Type B pancreatic cell (in vitro differentiated cells): Measurements from ENCODE around the gene MRE11. TPM values are rescaled to one million over a fixed set of nuclear protein-coding genes. Genes with fewer than 3 reads are reported as not detected.

Source experiments
- DNase-seq: peaks from one replicate; pipeline ENCODE4 v3.0.0; 2021; ENCODE audit warnings: mixed read lengths; ENCODE audit not compliant: unreplicated experiment; ENCODE audit errors: extremely low spot score
- H3K27ac Mint-ChIP-seq: 2 replicates; pipeline ENCODE4 v1.8.0; 2021; ENCODE audit warnings: mild to moderate bottlenecking, mixed read lengths
- H3K27me3 Mint-ChIP-seq: 2 replicates; pipeline ENCODE4 v1.8.0; 2021; ENCODE audit warnings: mixed read lengths
- H3K36me3 Mint-ChIP-seq: 2 replicates; pipeline ENCODE4 v1.8.0; 2021; ENCODE audit warnings: mixed read lengths
- H3K4me1 Mint-ChIP-seq: one replicate; pipeline ENCODE4 v1.8.0; 2021; ENCODE audit warnings: mixed read lengths; ENCODE audit not compliant: unreplicated experiment
- H3K4me3 Mint-ChIP-seq: 2 replicates; pipeline ENCODE4 v1.8.0; 2021; ENCODE audit warnings: mild to moderate bottlenecking, mixed read lengths
- H3K9me3 Mint-ChIP-seq: 2 replicates; pipeline ENCODE4 v1.8.0; 2021; ENCODE audit warnings: mixed read lengths
- total RNA-seq: library from RNA; stranded (reverse); gene quantifications from 2 replicates; pipeline ENCODE4 v1.2.1, GENCODE V29; 2021; ENCODE audit warnings: low replicate concordance
- TF ChIP-seq, protein P1 (sequence below): fragments of 200-600 bp; sonication (generic); conservative IDR thresholded peaks from 2 replicates; pipeline ENCODE4 v1.5.0; 2021; ENCODE audit warnings: antibody characterized with exemption, mild to moderate bottlenecking

MRE11 gene
- total RNA-seq, 1 donor from 2014 or later = 37.6 TPM

DNA sequence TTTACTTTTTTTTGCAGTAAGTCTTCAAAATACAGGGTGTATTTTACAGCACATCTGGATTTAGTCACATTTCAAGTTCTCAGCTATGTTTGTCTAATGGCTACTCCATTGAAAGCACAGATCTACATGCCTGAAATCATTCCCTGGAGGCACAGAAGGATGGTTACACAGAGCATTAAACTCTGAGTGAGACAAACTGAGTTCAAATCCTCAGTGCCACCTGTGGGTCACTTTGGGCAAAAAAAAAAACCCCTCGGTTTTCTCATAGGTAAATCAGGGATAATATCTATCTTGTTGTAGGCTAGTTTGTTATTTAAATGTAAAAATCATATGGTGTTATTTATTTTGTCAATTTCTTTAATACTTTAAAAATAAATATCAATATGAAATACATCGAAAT is 7.9 kb upstream of the MRE11 start:
- Mint-ChIP-seq H3K36me3 (peaks cover 12% of the 10 kb centered on the region), H3K4me1 (no peaks in the 10 kb centered on the region), H3K27me3 (no peaks in the 10 kb centered on the region), H3K4me3 (no peak overlapping the region), H3K27ac (no peak overlapping the region), H3K9me3 (no peaks in the 10 kb centered on the region)
- no peak for DNase-seq
- TF ChIP-seq, protein P1, sequence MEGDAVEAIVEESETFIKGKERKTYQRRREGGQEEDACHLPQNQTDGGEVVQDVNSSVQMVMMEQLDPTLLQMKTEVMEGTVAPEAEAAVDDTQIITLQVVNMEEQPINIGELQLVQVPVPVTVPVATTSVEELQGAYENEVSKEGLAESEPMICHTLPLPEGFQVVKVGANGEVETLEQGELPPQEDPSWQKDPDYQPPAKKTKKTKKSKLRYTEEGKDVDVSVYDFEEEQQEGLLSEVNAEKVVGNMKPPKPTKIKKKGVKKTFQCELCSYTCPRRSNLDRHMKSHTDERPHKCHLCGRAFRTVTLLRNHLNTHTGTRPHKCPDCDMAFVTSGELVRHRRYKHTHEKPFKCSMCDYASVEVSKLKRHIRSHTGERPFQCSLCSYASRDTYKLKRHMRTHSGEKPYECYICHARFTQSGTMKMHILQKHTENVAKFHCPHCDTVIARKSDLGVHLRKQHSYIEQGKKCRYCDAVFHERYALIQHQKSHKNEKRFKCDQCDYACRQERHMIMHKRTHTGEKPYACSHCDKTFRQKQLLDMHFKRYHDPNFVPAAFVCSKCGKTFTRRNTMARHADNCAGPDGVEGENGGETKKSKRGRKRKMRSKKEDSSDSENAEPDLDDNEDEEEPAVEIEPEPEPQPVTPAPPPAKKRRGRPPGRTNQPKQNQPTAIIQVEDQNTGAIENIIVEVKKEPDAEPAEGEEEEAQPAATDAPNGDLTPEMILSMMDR = peak; percentile 20

- H3K4me1 Mint-ChIP-seq = no peaks in the 10 kb centered on the region
- DNase-seq = no peak
- H3K27me3 Mint-ChIP-seq = no peaks in the 10 kb centered on the region
- peaks cover 14% of the 10 kb centered on the region for H3K36me3 Mint-ChIP-seq
- H3K9me3 Mint-ChIP-seq = no peaks in the 10 kb centered on the region
- no peak overlapping the region for H3K27ac Mint-ChIP-seq
- no peak overlapping the region for H3K4me3 Mint-ChIP-seq
- TF ChIP-seq, protein P1 = no peak
Observed at GRCh38 chr11:94500181-94500580, 6.5 kb upstream of the MRE11 start.

DNA sequence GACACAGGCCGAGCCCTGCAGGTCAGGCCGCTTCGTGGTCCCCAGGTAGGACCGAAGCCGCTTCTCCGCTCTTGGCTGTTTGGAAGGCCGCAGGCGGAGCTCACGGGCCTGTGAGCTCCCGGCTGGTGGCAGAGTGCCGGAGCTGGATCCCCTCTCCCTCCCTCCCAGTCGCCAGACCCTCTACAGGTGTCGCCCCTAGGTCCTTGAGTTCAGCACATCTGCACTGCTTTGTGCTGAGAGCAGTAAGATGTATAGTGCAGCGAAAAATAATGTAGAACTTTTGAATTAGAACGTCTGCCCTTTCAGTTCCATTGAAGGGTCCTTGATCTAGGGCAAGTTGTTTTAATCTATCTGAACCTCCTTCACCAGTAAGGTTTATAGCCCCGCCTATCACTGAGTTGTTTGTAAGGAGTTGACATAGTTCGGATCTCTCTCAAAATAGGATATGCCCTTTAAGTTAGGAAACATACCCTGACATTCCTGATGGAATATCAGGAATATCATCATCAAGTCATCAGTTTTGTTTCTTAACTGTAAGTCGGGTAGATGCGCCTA is 559 bp upstream of the MRE11 start:
- no peaks in the 10 kb centered on the region for H3K27me3 Mint-ChIP-seq
- peak overlapping the region; percentile 96 for H3K27ac Mint-ChIP-seq
- peaks cover 16% of the 10 kb centered on the region for H3K36me3 Mint-ChIP-seq
- no peak for DNase-seq
- H3K4me1 Mint-ChIP-seq = peaks cover 12% of the 10 kb centered on the region
- H3K4me3 Mint-ChIP-seq = peak overlapping the region; percentile 97
- H3K9me3 Mint-ChIP-seq = no peaks in the 10 kb centered on the region
- TF ChIP-seq, protein P1 = no peak

- TF ChIP-seq, protein P1 = no peak
- peaks cover 46% of the 10 kb centered on the region for H3K36me3 Mint-ChIP-seq
- H3K4me3 Mint-ChIP-seq = no peak overlapping the region
- H3K9me3 Mint-ChIP-seq = no peaks in the 10 kb centered on the region
- no peaks in the 10 kb centered on the region for H3K4me1 Mint-ChIP-seq
- no peak for DNase-seq
- no peak overlapping the region for H3K27ac Mint-ChIP-seq
- no peaks in the 10 kb centered on the region for H3K27me3 Mint-ChIP-seq
Observed at GRCh38 chr11:94486068-94486467, 7.6 kb downstream of the MRE11 start.

- Mint-ChIP-seq H3K4me3 (no peak overlapping the region), H3K9me3 (no peaks in the 10 kb centered on the region), H3K36me3 (peaks cover 31% of the 10 kb centered on the region), H3K27ac (no peak overlapping the region), H3K27me3 (no peaks in the 10 kb centered on the region), H3K4me1 (peaks cover 6% of the 10 kb centered on the region)
- TF ChIP-seq, protein P1 = no peak
- no peak for DNase-seq
Observed at GRCh38 chr11:94481342-94481741, 12.3 kb downstream of the MRE11 start.

DNA sequence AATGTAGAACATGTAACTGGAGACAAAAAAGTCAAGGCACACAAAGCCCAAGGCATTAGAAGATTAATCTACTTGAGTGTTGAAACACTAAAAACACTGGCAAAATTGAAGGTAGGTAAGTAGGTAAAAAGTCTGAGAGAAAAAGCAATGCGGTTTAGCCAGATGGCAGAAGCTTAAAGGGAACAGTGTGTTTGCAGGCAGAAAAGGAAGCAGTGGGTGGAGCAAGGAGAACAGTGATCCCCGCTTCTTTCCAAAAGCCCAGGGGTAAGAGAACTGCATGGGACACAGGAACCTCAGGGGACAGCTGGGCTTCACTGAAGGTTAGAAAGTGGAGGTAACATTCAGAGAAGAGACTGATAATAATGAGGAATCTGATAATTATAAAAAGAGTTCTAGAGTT is 16.0 kb downstream of the MRE11 start:
- Mint-ChIP-seq H3K27ac (peak overlapping the region; percentile 10), H3K36me3 (peaks cover 35% of the 10 kb centered on the region), H3K4me3 (peak overlapping the region; percentile 49), H3K27me3 (no peaks in the 10 kb centered on the region), H3K9me3 (no peaks in the 10 kb centered on the region), H3K4me1 (peaks cover 6% of the 10 kb centered on the region)
- TF ChIP-seq, protein P1 = no peak
- DNase-seq = no peak
